ENCODE results near the gene KCNH8.

The KCNH8 gene

DNA sequence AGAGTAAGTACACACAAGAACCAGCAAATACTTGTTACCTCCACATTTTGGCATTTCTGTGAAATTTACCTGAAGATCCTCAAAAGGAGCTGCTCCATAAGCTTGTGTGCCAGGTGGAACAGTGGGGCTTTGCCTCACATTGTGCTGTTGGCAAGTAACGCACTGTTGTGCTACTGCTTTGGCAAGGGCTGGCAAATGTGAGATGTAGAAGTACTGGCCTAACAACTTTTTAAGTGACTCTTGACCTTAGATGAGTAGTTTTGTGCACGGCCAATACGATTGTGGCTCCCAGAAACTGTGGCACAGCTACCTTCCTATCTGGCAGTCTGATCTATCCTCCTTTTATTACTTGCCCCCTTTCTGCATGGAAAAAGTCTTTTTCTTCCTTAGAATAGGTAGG lies 337.0 kb downstream of the KCNH8 start:
- no peak for DNase-seq

- no peak for DNase-seq
Measured at GRCh38 chr3:19487386-19487785, 339.1 kb downstream of the KCNH8 start.

DNA sequence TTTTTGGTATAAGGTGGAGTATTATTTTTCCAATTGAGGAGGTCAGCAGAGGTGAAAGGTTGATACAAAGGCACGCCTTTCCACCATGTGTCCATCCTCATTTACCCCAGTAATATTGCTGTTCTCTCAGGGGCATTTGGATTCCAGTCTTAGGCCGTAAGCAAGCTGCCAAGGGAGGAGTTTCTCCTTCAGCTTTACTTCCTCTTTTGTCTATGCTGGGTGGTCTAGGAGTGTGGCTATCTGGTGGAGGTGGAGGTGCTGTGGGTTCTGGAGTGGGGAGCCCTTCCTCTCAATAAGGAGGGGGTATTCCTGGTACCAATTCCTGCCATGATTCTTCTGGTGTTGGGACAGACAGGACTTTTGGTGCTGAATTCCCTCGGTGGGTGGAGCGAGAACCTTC lies 340.6 kb downstream of the KCNH8 start:
- no peak for DNase-seq

DNA sequence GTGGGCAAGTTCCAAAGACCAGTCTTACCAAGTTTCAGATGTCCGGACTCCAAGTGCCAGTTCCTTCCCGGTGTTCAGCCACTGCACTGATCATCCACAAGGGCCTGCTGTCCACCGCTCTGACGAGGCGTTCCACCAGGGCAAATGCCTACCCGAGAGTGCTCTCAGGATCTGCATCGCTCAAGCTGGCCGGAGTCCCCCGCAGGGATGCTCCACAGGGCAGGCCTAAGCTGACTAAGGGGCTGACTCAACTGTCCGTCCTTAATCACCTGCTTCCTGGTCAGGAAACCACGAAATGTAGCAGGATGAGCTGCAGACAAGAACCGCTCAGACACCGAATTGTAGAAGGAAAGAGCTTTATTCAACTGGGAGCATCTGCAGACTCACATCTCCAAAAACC lies 341.6 kb downstream of the KCNH8 start:
- no peak for DNase-seq

DNA sequence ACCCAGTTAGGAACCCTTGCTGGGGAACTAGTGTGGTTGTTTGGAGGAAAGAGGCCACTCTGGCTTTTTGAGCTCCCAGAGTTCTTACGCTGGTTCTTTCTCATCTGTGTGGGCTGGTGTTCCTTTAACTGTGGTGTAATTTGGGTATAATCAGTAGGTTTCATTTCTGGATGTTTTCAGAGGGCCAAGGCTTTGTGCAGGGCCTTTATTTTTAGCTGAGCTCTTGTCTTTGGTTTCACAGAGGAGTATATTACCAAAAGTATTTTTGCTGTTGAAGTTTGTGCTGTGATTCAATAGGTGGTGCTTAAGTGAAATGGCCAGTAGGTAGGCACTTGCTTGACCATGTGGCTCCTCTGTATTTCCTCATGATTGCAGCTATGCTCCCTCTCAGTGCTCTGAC lies 357.9 kb downstream of the KCNH8 start:
- DNase-seq, result no peak

DNA sequence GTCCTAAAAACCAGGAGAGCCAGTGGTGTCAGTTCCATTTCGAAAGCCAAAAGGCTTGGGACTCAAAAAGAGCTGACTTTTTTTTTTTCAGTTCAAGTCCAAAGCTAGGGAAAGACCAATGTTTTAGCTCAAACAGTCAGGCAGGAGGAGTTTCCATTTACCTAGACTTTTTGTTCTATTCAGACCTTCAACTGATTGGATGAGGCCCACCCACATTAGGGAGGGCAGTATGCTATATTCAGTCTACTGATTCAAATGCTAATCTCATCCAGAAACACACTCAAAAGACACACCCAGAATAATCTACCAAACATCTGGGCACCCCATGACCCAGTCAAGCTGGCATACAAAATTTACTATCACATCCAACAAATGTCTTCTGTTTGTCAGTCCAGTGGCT lies 374.0 kb downstream of the KCNH8 start:
- DNase-seq, result no peak

GRCh38 chr3:19526071-19526470 lies 377.8 kb downstream of the KCNH8 start:
- no peak for DNase-seq

- DNase-seq, result no peak
Measured at GRCh38 chr3:19527746-19528145, 379.4 kb downstream of the KCNH8 start.

DNA sequence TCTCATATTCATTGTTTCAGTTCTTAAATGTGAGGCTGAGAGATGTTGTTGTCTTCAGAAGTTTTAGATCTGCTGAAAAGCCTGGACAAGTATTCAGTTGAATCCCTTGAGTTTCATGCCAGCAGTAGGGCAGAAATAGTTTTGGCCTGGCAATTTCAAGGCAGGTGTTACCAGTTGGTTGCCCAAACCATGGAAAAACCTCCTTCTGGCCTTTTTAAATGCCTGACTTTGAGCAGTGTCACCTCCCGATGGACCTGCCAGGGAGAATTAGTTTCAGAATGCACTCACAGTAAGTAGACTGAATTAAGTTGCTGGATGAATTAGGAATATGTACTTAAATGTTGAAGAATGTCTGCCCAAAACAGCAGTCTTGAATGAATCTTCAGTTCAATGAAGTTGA lies 383.1 kb downstream of the KCNH8 start:
- no peak for DNase-seq

DNA sequence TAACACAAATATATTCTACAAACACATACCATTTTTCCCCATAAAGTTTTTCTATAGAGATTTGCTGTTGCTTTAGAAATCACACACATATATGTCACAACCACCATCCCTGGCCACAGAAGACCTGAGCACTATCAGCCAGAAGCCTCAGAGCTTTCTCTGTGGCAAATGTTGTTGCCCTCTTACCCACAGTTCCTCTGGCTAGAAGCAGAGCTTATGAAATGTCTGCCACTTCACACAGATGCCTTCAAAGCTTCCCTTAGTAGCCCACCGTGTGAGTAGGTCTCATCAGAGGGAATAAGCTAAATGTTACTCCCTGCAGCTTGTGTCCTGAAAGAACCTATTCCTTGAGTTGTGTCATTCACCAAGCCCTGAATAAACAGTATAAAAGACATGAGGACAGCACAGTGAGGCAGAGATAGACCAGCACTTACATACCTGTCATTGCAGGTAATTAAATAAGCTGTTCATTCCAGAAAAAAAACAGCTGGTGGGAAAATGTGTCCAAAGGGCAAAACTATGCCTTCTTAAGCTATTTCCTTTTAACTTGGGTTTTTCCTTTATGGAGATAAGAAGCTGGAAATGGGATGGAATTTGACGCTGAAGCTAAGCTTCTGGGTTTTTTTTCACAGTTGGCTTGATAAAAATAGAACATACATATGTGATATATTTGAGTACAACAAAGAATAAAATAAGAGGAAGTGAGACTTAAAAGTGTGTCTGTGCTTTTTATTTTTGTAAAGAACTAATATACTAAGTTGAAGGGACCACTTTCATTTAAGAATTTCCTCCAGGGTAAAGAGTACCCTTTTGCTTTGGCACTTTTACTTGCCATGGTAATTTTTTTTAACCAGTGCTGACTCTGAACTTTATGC lies 391.4 kb downstream of the KCNH8 start:
- no peak for DNase-seq

GRCh38 chr3:19540464-19540863 lies 392.2 kb downstream of the KCNH8 start:
- no peak for DNase-seq

DNA sequence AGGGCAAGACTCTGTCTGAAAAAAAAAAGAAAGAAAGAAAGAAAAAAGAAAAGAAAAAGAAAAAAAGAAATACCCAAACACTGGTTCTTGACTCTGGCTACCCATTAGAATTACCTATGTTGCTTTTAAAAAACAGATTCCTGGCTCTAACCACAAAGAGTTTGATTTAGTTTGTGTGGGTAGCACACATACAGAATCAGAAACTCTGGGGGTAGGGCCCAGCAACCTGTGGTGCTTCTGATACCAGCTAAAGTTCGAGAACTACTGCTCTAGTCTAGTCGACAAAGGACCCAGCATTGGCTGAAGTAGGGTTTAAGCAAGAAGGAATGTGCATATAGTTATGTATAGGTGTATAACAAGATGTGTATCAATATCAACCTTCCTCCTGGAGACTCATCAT lies 393.0 kb downstream of the KCNH8 start:
- DNase-seq, result no peak

DNA sequence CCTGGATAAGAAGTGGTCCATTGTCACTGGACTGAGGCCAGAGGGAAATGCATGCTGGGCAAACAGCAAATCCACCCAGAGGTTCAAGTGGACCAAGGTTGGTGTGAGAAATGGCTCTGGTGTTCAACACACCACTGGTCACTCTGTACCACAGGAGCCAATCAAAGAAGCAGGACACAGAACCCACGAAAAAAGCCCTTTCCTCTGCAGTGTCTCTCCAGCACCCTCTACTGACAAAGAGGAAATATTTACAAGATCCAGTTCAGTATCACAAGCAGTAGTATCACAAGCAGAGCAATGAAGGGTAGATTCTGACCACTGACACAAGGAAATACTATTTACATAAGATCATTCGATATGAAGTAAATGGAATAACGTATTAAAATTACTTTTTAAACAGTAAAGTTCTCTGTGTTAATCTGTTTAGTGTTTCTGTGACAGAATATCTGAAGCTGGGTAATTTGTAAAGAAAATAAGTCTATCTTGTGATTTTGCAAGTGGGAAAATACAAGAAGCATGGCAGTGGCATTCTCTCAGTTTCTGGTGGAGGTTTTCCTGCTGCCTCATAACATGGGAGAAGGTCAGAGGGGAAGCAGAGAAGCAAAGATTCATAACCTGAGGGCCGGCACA lies 395.0 kb downstream of the KCNH8 start:
- DNase-seq, result no peak

DNA sequence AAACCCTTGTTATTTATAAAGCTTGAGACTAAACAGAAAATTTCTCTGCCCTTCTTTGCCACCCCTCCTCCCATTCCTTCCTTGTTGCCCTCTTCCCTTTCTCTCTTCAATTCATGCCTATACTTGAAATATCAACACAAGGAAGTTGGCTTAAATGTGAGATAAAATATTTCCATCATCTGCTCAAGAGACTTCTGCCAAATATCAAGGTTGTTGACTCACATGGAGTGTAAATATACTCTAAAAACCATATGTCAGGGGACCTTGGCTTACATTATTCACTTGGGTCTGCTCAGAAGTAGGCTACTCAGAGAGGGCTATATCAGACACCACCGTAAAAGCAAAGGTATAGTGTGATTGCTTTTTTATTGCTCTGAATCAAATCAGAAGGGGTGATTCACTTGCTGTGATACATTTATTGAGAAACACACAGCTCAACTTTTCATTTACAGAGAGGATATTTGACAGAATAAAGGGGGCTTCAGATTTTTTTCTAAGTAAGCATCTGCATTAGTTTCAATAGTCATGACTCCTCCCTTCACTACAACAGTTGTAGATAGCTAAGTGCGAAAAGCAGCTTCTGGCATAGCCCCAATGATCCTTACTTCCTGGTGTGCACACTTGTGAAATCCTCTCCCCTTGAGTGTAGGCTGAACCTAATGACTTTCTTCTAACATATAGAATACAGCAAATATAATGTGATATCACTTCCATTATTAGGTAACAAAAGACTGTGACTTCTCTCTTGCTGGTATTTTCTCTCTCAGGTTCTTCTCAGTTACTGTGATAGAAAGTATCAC lies 399.6 kb downstream of the KCNH8 start:
- DNase-seq, result no peak

DNA sequence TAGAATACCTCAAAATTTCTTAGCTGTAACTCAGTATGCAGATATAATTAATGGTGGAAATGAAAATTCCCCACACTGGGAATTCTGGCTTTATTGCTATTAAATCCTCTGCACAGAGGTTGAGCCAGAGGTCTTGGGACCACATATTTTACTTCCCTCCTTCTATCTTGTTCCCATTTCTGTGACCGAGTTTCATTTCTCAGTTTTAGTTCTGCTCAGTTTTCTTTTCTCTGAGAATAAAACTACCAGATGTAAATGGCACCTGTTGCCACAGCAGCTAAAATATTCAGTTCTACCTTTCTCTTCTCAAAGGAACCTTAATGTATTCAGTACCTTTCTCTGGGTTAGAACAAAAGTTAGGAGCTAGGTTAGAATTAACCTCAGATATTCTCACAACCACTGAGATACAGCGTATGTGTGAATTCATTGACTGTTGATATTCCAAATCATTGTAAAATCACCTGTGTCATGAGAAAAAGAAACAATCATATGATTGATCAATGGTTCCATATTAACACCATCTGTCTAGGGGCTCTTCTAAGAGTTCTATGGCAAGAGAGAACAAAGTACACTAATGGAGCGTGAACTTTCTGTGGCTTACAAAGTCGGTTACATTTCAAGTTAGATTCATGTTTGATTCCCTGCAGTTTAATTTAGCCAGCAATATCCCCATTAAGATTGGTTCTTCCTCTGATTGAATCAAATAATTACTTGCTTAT lies 411.6 kb downstream of the KCNH8 start:
- DNase-seq, result no peak

GRCh38 chr3:19573644-19574043 lies 425.3 kb downstream of the KCNH8 start:
- DNase-seq, result no peak

GRCh38 chr3:19574268-19574667 lies 426.0 kb downstream of the KCNH8 start:
- DNase-seq, result no peak

DNA sequence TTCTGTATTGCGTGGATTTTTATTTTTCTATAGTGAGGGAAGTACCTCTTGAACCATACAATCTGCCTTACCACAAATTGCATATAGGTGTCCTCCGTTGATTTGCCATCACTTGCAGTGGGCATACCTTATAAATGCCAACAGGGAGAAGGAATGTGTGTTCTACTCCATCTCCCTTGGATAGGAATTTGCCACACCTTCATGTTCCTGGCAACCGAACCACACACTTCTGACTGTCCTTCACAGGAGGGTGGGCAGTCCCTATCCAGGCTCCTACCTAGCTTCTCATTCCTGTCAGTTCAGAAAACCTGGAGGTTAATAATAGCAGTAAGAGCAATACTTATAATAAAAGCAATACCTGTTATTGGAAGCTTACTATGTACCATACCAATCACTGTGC lies 428.0 kb downstream of the KCNH8 start:
- DNase-seq, result no peak

Data from right kidney (tissue), 1 donor.